ENCODE results near the gene PALLD.
"Not testable (repeated sequence)": the region's sequence is repeated elsewhere in the genome, so short reads cannot be mapped to it uniquely, and the experiment has no call there.

The PALLD gene

DNA sequence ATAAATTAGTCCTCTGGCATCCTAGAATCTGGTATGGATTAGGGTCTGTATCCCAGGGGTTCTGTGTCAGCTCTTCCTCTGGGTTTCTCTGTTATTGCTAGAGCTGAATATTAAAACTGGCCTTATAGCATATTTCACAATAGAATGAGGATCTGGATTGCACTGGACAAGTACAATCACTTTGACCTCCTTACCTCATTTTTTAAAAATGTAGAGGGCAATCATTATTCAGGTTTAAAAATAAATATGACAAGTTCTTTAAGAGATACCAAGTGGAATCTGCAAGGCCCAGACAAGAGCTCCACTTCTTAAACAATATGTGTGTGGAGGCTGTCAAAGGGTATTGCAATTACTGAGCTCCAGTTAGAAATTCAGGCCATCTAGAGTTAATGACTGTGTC, 1.4 kb downstream of the PALLD start:
- DNase-seq = no peak

DNA sequence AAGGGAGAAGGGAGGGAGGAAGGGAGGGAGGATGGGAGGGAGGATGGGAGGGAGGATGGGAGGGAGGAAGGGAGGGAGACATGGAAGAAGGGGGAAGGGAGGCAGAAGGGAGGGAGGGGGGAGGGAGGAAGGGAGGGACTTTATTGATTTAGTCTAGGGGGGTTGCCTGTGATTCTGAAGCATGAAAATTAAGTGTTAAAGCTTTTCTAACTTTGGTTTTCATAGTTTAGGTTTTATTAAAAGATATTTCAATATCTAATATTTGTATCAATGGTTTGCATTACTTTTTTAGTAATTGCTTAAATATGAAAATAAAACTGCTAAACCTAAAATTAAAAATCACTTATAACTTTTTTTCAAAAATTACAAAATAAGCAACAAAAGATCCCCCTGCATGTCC, 2.4 kb downstream of the PALLD start:
- no peak for DNase-seq

DNA sequence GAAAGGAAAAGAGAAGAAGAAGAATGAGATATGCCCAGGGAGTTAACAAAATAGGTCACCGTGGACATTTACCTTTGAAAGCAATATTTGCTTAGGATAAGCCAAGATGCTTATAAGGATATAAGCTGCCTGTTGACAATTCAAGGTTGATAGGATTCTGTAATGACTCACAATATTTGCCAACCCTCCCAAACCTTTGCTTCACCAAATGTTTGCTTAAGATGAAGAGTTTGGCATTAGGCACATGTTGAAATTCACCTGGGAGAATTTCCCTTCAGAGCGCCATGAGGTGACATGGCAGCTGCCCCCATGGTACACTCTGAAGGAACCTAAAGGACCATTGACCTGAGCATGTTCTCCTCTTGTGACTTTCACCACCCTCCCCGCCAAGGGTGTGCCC, 4.6 kb downstream of the PALLD start:
- no peak for DNase-seq

DNA sequence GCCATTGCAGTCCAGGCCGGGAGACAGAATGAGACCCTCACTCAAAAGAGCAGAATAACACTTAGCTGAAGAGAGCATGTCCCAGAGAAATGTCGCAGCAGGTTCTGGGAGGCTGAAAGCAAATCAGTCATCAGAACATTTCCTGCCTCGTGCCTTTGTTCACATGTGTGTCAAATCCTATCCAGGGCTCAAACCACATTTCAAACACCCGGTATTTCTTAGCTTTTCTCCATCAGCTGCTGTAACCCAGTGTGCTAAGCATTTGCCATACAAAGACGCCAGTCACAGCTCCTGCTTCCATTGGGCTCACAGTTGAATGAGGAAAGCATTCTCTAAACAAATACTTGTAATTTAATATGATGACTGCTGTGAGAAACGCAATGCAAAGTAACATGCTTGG, 6.0 kb downstream of the PALLD start:
- no peak for DNase-seq

DNA sequence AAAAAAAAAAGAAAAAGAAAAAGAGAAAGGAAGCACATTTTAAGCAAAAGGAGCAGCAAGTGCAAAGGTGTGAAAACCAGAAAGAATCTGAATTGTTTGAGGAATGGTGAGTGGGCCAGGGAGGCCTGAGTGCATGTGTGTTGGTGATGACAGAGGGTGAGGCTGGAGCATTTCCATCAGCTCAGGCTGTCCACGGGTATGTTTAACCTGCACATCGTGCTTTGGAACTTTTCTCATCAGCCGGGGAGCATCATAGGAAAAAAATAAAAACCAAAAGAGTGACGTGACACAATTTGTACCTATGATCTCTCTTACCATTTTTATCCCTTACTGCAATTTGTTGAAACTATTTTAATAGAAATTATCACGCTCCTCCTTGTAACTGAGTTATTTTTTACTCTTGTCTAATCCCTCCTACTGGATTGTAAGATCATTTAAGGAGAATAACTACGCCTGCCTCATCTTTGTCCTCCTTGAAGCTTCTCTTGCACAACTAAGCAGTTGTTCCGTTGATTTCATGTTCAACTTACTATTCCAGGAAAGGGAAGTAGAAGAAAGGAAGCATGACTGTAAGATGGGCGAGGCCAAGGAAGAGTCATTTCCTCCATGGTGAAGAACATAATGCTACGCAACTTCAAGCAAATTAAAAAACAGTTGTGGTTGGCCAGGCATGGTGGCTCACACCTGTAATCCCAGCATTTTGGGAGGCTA, 7.0 kb downstream of the PALLD start:
- no peak for DNase-seq

DNA sequence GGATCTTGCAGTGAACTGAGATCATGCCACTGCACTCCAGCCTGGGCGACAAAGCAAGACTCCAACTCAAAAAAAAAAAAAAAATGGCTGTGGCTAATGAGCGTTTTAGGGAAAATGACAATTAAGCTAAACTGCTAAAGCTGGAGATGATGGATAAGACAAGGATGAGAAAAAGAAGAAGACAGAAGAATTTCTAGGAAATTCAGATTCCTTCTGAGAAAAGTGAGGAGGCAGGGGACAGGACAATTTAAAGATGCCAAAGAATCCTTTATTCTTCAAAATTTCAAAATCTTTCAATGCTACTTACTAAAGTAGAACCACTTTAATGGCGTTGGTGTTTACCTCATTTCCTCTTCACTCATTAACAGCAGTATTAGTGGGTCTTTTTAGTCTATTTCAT, 7.7 kb downstream of the PALLD start:
- no peak for DNase-seq

DNA sequence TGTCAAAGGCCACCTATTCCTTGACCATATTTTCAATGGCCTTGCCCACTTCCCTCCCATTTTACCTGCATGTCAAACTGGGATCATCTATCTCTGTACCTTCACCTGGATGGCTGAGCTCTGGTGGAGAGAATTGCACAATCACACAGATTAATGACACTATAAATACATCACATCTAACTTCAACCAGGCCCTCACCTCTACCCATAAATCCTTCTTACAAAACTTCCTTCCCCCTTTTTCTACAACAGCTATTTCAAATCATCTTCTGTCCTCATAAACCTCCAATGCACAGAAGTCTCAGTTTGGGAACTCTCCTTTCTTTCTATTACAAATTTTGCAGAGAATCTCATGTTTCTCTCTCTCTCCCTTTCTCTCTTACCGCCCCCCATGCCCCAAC, 9.2 kb downstream of the PALLD start:
- DNase-seq = no peak

DNA sequence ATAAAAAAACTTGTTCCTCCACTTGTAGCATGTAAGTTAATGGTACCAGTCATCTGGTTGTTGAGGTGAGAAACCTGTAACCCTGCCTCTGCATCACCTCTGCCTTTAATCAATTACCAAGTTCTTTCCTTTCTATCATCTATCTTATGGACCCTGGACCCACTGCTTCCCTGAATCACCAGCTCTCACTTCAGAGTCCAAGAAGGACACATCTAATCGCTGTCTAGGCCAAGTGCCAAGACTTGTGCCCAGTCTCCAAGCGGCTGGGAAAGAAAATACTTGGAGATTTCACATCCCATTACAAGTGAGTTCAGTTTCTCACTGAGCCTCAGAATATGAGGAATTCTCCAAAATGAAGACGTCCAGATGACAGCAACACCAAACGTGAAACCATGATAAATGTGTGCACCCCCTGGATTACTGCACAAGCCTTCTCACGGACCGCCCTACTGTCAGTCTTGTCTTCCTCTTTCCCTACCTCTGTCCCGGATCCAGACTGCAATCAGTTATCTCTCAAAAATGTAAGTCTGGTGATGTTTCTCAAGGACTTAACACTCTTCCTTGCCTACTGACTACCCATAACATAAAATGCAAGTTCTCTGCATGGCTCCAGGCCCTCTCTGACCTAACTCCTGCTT, 10.4 kb downstream of the PALLD start:
- DNase-seq = no peak

DNA sequence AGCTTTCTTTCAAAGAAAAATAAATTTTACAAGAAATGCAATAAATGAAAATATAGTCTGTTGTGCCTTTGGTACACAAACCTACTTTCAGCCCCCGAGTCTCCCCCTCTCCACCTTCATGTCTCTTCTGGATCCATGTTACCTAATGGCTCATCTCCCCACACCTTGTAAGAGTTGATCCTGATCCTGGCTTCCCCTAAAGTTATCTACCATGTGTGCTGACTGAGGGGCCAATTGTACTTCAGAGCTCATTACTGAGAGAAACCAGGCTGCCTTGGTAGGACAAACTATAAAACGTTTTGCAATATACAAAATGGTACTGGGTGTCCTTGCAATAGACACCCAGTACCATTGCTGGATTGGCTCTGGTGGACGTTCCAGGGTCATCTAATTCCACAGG, 11.8 kb downstream of the PALLD start:
- DNase-seq = no peak

DNA sequence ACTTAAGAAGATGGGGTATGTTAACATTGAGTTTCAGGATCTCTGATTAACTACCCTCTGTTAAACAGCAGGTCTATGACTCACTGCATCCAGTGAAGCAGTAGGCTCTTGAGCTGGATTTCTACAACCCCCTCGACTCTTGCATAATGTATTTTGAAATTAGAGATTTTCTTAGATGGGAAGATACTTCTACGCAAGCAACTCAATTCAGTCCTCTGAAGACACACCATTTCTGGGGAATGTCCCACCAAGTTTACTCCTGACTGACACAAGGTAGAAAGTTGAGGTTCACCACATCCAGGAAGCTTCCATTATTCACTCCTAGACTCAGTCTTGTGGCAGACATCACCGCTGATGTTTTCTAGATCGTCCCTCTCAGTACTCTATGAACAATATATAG, 12.9 kb downstream of the PALLD start:
- DNase-seq = peak in 3 of 5 donors; percentile 11 to 70 (median 14)

DNA sequence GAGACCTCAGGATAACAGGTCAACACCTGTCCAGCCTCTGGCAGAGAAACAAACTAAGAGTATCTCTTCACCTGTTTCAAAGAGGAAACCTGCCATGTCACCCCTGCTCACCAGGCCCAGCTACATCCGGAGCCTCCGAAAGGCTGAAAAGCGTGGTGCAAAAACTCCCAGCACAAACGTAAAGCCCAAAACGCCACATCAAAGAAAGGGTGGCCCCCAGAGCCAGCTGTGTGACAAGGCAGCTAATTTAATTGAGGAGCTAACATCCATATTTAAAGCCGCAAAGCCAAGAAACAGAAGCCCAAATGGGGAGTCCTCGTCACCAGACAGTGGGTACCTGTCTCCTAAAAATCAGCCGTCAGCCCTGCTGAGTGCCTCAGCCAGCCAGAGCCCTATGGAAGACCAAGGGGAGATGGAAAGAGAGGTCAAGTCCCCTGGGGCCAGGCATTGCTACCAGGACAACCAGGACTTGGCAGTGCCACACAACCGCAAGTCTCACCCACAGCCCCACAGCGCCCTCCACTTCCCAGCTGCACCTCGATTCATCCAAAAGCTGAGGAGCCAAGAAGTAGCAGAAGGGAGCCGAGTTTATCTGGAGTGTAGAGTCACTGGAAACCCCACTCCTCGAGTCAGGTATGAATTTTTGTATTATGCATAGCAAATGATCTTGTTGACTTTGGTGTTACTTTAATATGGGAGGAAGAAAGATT, 15.1 kb downstream of the PALLD start:
- peak; percentile 13 to 60 (median 50) for DNase-seq

DNA sequence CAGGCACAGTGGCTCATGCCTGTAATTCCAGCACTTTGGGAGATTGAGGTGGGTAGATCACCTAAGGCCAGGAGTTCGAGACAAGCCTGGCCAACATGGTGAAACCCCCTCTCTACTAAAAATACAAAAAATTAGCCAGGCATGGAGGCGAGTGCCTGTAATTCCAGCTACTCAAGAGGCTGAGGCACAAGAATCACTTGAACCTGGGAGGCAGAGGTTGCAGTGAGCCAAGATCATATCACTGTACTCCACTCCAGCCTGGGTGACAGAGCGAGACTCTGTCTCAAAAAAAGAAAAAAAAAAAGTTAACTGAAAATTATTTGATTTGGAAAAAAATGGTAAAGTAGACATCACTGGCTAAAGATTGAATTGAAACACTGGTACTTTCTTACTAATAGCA, 17.0 kb downstream of the PALLD start:
- DNase-seq = not testable (repeated sequence)

DNA sequence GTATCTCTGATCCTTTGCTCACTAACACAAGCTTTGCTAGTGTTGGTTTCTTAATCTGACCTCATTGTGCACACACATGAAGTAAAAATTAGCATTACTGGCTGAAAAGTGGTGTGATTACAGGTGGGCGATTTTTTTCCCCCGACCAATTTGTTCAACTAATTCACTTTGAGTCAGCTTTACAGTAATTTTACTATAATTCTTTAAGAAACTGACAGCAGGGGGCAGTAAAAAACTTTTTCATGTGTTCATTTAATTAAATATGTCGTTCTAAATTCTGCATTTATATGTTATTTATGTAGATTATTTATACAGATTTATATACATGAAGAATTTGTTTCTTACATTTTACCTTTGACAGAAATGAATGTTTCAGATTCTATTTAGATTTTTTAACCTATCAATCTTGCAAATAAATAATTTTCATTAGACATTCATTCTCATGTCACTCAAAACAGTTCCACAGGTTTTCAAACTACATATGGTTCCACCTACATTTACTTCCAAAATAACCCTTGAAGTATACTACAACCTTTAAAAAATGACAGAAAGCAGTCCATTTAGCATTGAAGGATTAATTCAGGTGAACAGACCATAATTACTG, 17.5 kb downstream of the PALLD start:
- DNase-seq = peak in 1 of 5 donors; percentile 14

DNA sequence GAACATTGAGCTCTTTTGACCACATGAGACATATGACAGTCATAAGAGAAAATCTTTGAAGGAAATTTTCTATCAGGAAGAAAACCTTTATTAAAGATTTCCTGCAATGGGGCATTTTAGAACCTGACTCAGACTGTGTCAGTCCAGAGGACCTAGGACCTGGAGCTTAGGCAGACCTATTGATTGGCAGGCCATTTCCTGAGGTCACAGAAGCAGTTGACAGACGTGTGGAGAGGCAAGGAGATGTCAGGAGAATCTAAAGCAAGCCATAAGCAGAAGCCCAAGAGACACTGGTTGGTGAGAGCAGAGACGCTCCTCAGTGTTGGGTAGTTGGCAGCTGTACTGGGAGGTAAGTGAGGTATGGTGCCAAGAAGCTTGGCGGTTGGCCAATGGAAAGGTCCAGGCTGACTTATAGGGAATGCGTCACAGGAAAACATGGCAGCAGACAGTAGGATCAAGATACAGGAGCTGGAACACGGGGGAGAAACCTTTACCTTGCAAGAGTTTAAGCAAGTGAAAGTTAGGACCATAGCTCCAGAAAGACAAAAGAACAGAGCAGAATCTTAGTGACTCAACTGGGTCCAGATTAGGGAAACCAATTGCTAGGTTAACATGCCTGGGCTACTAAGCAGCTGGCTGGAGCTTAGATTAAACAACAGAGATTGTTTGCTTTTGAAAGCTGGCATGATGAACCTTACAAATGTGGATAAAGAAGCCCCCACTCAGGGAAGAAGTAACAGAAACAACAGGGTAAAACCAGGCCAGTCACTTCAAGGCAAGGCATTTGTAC, 18.6 kb downstream of the PALLD start:
- DNase-seq = no peak

DNA sequence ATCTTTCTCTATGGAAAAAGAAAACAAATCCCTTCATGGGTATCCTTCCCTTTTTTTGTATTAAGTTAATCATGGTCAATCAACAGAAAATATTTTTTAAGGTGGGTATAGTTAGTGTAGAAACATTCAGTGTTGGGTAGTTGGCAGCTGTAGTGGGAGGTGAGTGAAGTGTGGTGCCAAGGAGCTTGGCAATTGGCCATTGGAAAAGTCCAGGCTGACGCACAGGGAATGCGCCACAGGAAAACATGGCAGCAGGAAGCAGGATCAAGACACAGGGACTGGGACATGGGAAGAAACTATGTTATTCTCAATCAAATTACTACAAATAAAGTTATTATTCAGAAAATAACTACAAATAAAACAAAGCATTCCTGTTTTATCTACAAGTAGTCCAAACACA, 20.0 kb downstream of the PALLD start:
- no peak for DNase-seq

DNA sequence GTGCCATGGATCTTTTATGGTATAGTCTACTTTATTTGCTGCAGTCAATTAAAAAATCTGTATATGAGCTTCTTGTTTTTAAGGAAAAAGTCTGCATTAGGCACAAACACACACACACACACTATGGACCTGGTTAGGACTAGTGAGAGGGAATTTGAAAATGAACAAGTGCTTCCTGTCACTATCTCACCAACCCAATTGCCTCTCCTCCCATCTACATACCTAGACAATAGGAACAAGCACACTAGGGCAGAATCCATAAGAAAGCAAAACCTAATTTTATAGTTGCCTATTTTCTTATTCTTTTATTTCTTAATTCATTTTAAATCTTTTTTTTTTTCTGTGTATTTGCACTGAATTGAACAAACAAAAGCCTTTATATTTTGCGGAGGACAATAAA, 22.7 kb downstream of the PALLD start:
- DNase-seq = no peak

DNA sequence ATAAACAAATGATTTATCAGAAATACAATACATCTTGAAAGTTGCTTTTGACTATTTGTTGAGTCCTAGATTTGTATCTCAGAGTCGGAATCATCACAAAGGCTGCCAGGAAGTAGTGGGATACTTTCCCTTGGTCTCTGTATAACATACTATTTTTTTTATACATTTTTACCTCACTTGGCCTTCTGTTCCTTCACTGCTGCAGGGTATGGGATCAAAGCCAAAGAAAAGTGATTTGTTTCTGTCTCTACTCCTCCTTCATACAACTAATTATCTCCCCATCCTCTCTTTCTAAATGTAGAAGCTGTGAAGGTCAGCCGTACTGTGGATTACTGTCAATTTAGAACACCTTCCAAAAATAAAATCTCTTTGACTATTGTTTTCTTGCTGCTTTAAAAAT, 24.9 kb downstream of the PALLD start:
- DNase-seq = no peak

DNA sequence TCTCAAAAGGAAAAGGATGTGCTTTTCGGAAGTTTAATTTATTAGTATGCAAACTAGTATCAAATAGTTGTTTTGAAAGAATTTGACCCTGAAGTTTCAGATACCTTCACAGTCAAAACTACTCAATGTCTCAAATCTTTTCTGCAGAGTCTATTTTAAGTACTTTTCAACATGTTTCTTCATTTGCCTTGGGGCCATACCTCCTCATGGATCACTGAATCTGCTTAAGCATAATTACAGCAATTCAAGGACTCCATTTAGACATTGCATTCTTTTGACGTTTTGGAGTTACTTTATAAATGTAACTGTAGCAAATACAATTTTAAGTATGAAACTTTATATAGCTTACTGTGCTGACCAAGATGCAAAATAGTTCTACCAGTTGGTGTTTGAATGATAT, 25.5 kb downstream of the PALLD start:
- DNase-seq = no peak

DNA sequence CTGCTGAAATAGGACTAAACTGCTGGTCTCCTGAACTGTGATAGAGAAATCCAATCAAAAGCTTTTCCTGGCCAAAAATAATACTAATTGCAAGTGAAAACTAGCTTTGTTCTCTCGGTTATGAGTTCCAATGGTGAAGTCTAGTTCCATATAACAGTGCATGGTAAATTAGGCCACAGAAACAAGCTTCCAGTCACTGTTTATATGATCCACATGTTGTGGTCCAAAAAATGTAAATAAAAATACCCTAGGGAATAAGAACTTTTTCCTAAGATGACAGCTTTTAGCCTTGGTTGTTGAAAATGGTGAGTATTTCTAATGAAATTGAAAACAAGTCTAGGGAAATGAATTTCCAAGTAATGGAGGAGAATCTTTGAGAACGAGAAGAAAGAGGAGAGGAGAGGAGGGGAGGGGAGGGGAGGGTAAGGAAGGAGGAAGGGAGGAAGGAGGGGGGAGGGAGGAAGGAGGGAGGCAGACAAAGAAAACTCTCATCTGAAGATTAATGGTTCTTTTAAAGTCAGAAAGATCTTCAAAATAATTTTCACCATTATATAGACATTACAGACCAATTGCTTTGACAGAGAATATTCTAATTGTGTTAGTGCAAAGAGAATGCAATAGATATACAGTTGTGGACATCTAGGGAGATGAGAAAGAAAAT, 26.1 kb downstream of the PALLD start:
- no peak for DNase-seq

DNA sequence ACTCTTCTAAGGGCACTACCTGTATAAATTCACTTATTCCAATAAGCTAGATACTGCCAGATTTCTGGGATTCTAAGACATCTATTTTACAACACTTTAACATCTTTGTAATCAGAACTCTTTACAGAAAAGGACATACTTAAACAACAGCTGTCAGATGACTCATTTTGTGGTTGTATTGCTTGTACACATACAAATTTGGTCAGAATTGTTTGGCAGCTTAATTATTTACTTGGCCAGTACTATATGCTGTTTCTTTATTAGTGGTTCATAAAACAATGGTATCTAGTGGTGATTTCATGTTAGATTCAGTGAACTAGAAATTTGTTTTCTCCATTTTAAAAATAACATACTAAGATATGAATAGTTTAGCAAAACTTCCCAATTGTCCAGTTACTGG, 27.2 kb downstream of the PALLD start:
- no peak for DNase-seq

DNA sequence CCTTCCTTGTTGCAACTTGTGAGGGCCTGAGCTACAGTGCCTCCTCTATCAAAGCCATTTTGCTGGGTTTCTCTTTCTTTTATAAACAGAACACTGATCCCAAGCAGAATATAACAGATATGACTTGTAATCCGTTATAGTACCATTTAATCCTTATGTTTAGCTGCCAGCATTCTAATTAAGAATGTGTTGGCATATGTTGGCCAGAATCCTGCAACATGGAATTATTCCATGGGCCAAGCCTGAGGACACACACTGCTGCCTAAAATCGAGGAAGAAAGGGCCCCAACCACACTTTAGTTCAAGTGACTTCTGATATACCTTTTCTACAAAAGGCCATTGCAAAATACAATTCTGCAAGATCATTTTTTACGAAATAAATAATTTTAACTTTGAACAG, 28.0 kb downstream of the PALLD start:
- DNase-seq = no peak

DNA sequence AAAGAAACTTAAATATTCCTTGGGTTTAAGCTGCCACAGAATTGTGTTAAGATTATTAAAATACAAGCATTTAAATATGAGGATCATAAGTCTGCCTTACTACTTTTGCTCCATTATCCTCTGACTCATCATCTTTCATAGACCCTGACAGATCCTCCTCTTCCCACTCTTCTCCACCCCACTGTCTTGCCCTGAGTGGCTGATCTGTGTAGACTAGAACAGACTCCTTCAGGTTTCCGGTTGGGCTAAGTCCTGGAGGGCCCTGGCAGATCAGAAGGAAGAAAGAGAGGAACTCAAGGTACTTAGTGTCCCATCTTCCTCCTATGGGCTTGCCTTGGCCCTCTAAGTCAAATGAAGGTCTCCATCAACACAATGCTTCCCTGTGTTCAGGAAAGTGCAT, 30.7 kb downstream of the PALLD start:
- DNase-seq = no peak

All from T-helper 1 cell (primary cell).